Hepatocyte (in vitro differentiated cells): ENCODE results near the gene CAT. TPM values are rescaled to one million over a fixed set of nuclear protein-coding genes. Genes with fewer than 3 reads are reported as not detected.

Source experiments
- DNase-seq: peaks from one replicate; pipeline ENCODE4 v3.0.0-alpha.2; 2016; ENCODE audit warnings: low spot score
- H2AFZ ChIP-seq: fragments of 200-600 bp; sonication (generic); 2 replicates; pipeline ENCODE4 v1.6.0; 2016; ENCODE audit warnings: antibody characterized with exemption, mild to moderate bottlenecking
- H3K27ac ChIP-seq: fragments of 200-600 bp; sonication (generic); 2 replicates; pipeline ENCODE4 v1.5.1; 2016; ENCODE audit warnings: mild to moderate bottlenecking
- H3K27me3 ChIP-seq: fragments of 200-600 bp; sonication (generic); 2 replicates; pipeline ENCODE4 v1.6.1; 2016
- H3K36me3 ChIP-seq: fragments of 200-600 bp; sonication (generic); replicated peaks from 2 replicates; pipeline ENCODE4 v1.5.1; 2016; ENCODE audit warnings: low read depth; ENCODE audit not compliant: insufficient read depth
- H3K4me1 ChIP-seq: fragments of 200-600 bp; sonication (generic); 2 replicates; pipeline ENCODE4 v1.5.1; 2016; ENCODE audit warnings: mild to moderate bottlenecking, moderate library complexity; ENCODE audit not compliant: insufficient read depth
- H3K4me2 ChIP-seq: fragments of 200-600 bp; sonication (generic); 2 replicates; pipeline ENCODE4 v1.6.0; 2016
- H3K4me3 ChIP-seq: fragments of 200-600 bp; sonication (generic); 2 replicates; pipeline ENCODE4 v1.5.1; 2016; ENCODE audit warnings: mild to moderate bottlenecking
- H3K79me2 ChIP-seq: fragments of 200-600 bp; sonication (generic); 2 replicates; pipeline ENCODE4 v1.6.0; 2017; ENCODE audit warnings: mild to moderate bottlenecking
- H3K9me2 ChIP-seq: fragments of 200-600 bp; sonication (generic); replicated peaks from 2 replicates; pipeline ENCODE4 v1.6.0; 2017; ENCODE audit warnings: mild to moderate bottlenecking; ENCODE audit not compliant: insufficient read depth
- H3K9me3 ChIP-seq: fragments of 200-600 bp; sonication (generic); 2 replicates; pipeline ENCODE4 v1.5.1; 2016; ENCODE audit warnings: low read depth, mild to moderate bottlenecking
- H4K20me1 ChIP-seq: fragments of 200-600 bp; sonication (generic); 2 replicates; pipeline ENCODE4 v1.6.0; 2016; ENCODE audit warnings: mild to moderate bottlenecking; ENCODE audit not compliant: insufficient read depth, poor library complexity, severe bottlenecking
- CTCF ChIP-seq: fragments of 200-600 bp; sonication (generic); IDR thresholded peaks from 2 replicates; pipeline ENCODE4 v1.5.1; 2016; ENCODE audit warnings: antibody characterized with exemption, mild to moderate bottlenecking; ENCODE audit not compliant: poor library complexity
- EZH2 ChIP-seq: fragments of 200-600 bp; sonication (generic); IDR thresholded peaks from 2 replicates; pipeline ENCODE4 v1.6.1; 2016; ENCODE audit warnings: antibody characterized with exemption, mild to moderate bottlenecking, borderline replicate concordance
- EZH2phosphoT487 ChIP-seq: fragments of 200-600 bp; sonication (generic); IDR thresholded peaks from one replicate; pipeline ENCODE4 v1.6.1; 2018; ENCODE audit warnings: antibody characterized with exemption, mild to moderate bottlenecking, low read depth, moderate library complexity; ENCODE audit not compliant: unreplicated experiment, severe bottlenecking
- WGBS: methylation state at CpG from one replicate; pipeline ENCODE4 v1.1.6; 2016; ENCODE audit warnings: low lambda C conversion rate; ENCODE audit errors: missing lambda C conversion rate; 5-methylcytosine and 5-hydroxymethylcytosine counted together
- polyA plus RNA-seq: library from polyadenylated mRNA; unstranded; fragments of >200 nt; fragmentation: Nextera tagmentation; extraction: Ambion mirVana; gene quantifications from 2 replicates; pipeline ENCODE4 v1.2.1, GENCODE V29; 2016
- total RNA-seq: library from RNA; depleted of rRNA; stranded (reverse); fragments of >200 nt; gene quantifications from 2 replicates; pipeline ENCODE4 v1.2.3, GENCODE V29; 2014

Gene CAT
- total and polyA plus RNA-seq, 2 experiments from 2014 or later, result 0.47 TPM; not detected in 1

GRCh38 chr11:34507610-34508009 is 68.9 kb downstream of the CAT start:
- no peak for TF ChIP-seq EZH2
- TF ChIP-seq EZH2phosphoT487, result no peak
- no peak for TF ChIP-seq CTCF
- no peak for DNase-seq
- no peaks in the 10 kb centered on the region for H3K36me3 ChIP-seq
- no peak overlapping the region for H3K27ac ChIP-seq
- no peaks in the 10 kb centered on the region for H3K4me1 ChIP-seq
- H2AFZ ChIP-seq, result no peak overlapping the region
- H3K79me2 ChIP-seq, result no peaks in the 10 kb centered on the region
- no peak overlapping the region for H3K4me3 ChIP-seq
- WGBS, result 80% methylated on average over 5 of the region's 5 CpGs
- no peaks in the 10 kb centered on the region for H3K27me3 ChIP-seq
- no peaks in the 10 kb centered on the region for H4K20me1 ChIP-seq
- no peaks in the 10 kb centered on the region for H3K9me2 ChIP-seq
- no peak overlapping the region for H3K4me2 ChIP-seq
- H3K9me3 ChIP-seq, result no peaks in the 10 kb centered on the region

DNA sequence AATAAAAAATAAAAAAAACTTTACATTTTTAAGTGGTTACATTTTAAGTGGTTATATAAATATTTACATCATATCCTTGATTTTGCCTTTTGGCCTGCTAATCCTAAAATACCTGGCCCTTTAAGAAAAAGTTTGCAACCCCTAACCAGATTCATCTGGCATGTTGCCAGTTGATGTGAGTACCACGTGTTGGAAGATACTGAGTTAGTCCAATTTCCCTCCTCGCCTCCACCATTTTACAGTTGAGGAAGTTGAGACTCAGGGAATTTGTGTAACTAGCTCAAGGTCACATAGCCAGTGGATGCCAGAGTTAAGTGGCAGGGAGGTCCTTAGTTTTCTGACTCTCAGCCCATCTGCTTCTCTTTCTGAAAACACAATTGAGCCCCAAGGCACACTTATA is 69.8 kb downstream of the CAT start:
- no peak overlapping the region for H3K27ac ChIP-seq
- H3K36me3 ChIP-seq, result no peaks in the 10 kb centered on the region
- no peaks in the 10 kb centered on the region for H3K27me3 ChIP-seq
- TF ChIP-seq CTCF (no peak), EZH2 (no peak), EZH2phosphoT487 (no peak)
- H2AFZ ChIP-seq, result no peak overlapping the region
- no peaks in the 10 kb centered on the region for H3K79me2 ChIP-seq
- H3K4me1 ChIP-seq, result no peaks in the 10 kb centered on the region
- H4K20me1 ChIP-seq, result no peaks in the 10 kb centered on the region
- no peaks in the 10 kb centered on the region for H3K9me2 ChIP-seq
- WGBS, result 34% methylated on average over 2 of the region's 2 CpGs
- no peak for DNase-seq
- no peaks in the 10 kb centered on the region for H3K9me3 ChIP-seq
- no peak overlapping the region for H3K4me2 ChIP-seq
- no peak overlapping the region for H3K4me3 ChIP-seq

DNA sequence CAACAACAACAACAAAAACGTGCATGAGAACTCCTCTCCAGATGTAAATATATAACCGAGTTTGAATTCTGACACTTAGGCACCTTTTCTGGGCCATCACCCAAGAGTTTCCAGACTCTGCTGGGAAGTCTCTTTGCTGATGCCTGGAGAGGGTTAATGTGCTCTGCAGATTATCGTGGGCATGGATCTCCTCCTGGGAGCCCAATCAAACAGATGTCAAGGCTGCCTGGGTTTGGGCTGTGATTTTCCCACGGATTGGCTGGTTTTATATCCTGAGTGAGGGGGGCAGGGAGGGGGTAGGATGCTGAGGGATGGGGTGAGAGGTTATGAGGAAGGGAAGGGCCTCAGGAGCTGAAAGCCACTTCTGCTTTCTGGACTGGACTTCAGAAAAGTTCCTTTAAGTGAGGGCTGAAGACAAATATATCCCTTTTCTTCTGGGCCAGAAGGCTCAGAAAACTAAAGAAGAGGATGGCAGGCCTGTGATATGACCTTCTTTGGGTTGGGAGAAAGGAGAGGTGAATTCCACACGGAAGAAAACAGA is 70.7 kb downstream of the CAT start:
- Histone ChIP-seq H3K27ac (no peak overlapping the region), H3K4me1 (no peaks in the 10 kb centered on the region), H3K4me2 (no peak overlapping the region), H3K27me3 (no peaks in the 10 kb centered on the region), H2AFZ (no peak overlapping the region), H3K36me3 (no peaks in the 10 kb centered on the region), H4K20me1 (no peaks in the 10 kb centered on the region), H3K9me3 (no peaks in the 10 kb centered on the region), H3K4me3 (no peak overlapping the region), H3K9me2 (no peaks in the 10 kb centered on the region), H3K79me2 (no peaks in the 10 kb centered on the region)
- no peak for DNase-seq
- 43% methylated on average over 5 of the region's 5 CpGs for WGBS
- no peak for TF ChIP-seq EZH2
- TF ChIP-seq EZH2phosphoT487, result no peak
- TF ChIP-seq CTCF, result no peak

DNA sequence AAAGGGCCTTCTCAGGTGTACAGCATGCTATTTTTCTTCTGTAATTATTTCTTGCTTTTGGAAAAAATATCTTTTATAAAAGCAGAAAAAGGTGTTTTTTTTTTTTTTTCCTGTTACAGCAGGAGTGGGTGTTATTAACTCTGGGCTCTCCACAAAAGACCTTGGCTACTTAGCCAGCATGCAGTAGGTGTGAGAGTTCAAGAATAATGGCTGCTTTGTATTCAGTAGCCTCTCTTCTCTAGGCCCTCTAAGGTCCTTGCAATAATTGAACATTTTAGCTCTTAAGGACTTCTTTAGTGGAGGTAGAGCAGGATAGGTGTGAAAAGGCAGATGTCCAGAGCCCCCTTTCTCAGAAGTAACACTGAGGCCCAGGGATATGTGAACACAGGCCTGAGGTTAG is 71.5 kb downstream of the CAT start:
- Histone ChIP-seq H3K9me3 (no peaks in the 10 kb centered on the region), H4K20me1 (no peaks in the 10 kb centered on the region), H3K4me1 (no peaks in the 10 kb centered on the region), H3K27ac (no peak overlapping the region), H3K9me2 (no peaks in the 10 kb centered on the region), H3K27me3 (no peaks in the 10 kb centered on the region), H2AFZ (no peak overlapping the region), H3K36me3 (no peaks in the 10 kb centered on the region), H3K79me2 (no peaks in the 10 kb centered on the region), H3K4me2 (no peak overlapping the region), H3K4me3 (no peak overlapping the region)
- no peak for TF ChIP-seq EZH2phosphoT487
- TF ChIP-seq CTCF, result no peak
- no peak for TF ChIP-seq EZH2
- DNase-seq, result no peak
